Measurements from ENCODE around the gene FNDC10. TPM values are rescaled to one million over a fixed set of nuclear protein-coding genes. Genes with fewer than 3 reads are reported as not detected.

The FNDC10 gene
- total and polyA plus RNA-seq, 9 of the 15 experiments (the other 6 are each of a cell fraction or from before 2014, with no cell fraction given): 0.08 to 6.3 (median 1.6) TPM

DNA sequence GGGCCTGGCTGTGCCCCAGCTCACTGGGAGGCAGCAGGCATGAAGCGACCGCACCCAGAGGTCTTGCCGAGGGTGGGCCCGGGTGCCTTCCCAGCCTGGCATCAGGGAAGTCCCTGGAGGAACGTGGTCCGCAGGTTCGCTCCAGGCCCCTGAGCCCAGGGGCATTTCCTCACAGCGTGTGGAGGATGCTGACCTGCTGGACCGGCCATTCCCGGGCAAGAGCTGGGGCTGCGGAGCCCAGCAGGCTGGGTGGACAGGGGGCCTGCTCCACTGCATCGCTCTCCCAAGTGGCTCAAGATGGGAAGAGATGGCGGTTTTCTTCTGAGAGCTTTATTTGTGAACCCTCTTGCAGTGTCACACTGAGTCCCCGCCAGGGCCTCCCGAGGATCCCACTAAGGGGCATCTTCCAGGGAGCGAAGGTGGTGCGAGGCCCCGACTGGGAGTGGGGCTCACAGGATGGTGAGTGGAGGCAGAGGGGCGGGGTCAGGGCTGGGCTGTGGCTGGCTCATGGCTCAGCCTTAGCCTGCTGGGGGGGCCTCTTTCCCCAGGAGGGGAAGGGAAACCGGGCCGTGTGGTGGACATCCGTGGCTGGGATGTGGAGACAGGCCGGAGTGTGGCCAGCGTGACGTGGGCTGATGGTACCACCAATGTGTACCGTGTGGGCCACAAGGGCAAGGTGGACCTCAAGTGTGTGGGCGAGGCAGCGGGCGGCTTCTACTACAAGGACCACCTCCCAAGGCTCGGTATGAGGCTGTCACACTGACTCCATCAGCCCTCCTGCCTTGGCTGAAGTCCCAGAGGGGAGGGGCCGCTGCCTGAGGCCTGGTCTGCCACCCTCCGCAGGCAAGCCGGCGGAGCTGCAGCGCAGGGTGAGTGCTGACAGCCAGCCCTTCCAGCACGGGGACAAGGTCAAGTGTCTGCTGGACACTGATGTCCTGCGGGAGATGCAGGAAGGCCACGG, 24.8 kb upstream of the FNDC10 start (continued):
- TF ChIP-seq, protein P1, sequence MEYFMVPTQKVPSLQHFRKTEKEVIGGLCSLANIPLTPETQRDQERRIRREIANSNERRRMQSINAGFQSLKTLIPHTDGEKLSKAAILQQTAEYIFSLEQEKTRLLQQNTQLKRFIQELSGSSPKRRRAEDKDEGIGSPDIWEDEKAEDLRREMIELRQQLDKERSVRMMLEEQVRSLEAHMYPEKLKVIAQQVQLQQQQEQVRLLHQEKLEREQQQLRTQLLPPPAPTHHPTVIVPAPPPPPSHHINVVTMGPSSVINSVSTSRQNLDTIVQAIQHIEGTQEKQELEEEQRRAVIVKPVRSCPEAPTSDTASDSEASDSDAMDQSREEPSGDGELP (CRISPR knock-in tag; IDR thresholded peaks at IDR 0.05; ENCODE audit: borderline replicate concordance): peak; percentile 10; the same call in 1 of the 2 replicates
- TF ChIP-seq CSDE1 (IDR thresholded peaks at IDR 0.05) (no peak), ZNF217 (CRISPR knock-in tag; IDR thresholded peaks at IDR 0.05) (no peak), ZC3H4 (CRISPR knock-in tag; IDR thresholded peaks at IDR 0.05; ENCODE audit: borderline replicate concordance) (no peak), NFIC (IDR thresholded peaks at IDR 0.05) (peak; percentile 75), MAZ (CRISPR knock-in tag; conservative IDR thresholded peaks at IDR 0.05 in 1 of 2, IDR thresholded peaks at IDR 0.05 in 1 of 2) (no peak), SMARCE1 (IDR thresholded peaks at IDR 0.05) (no peak), ZNF717 (CRISPR knock-in tag; IDR thresholded peaks at IDR 0.05) (no peak), PYGO2 (tag; IDR thresholded peaks at IDR 0.05) (no peak), SIRT6 (IDR thresholded peaks at IDR 0.05; ENCODE audit: low read depth, low read length) (no peak), RBM14 (IDR thresholded peaks at IDR 0.05; ENCODE audit: borderline replicate concordance, insufficient read depth, low read depth, low read length) (no peak), CHCHD3 (CRISPR knock-in tag; IDR thresholded peaks at IDR 0.05) (no peak), SMAD4 (CRISPR knock-in tag; conservative IDR thresholded peaks at IDR 0.05) (no peak)
- TF ChIP-seq, protein P2, sequence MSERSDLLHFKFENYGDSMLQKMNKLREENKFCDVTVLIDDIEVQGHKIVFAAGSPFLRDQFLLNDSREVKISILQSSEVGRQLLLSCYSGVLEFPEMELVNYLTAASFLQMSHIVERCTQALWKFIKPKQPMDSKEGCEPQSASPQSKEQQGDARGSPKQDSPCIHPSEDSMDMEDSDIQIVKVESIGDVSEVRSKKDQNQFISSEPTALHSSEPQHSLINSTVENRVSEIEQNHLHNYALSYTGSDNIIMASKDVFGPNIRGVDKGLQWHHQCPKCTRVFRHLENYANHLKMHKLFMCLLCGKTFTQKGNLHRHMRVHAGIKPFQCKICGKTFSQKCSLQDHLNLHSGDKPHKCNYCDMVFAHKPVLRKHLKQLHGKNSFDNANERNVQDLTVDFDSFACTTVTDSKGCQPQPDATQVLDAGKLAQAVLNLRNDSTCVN (CRISPR knock-in tag; IDR thresholded peaks at IDR 0.05): no peak
- TF ChIP-seq, protein P3, sequence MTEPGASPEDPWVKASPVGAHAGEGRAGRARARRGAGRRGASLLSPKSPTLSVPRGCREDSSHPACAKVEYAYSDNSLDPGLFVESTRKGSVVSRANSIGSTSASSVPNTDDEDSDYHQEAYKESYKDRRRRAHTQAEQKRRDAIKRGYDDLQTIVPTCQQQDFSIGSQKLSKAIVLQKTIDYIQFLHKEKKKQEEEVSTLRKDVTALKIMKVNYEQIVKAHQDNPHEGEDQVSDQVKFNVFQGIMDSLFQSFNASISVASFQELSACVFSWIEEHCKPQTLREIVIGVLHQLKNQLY (CRISPR knock-in tag; conservative IDR thresholded peaks at IDR 0.05): no peak
- TF ChIP-seq, protein P4, sequence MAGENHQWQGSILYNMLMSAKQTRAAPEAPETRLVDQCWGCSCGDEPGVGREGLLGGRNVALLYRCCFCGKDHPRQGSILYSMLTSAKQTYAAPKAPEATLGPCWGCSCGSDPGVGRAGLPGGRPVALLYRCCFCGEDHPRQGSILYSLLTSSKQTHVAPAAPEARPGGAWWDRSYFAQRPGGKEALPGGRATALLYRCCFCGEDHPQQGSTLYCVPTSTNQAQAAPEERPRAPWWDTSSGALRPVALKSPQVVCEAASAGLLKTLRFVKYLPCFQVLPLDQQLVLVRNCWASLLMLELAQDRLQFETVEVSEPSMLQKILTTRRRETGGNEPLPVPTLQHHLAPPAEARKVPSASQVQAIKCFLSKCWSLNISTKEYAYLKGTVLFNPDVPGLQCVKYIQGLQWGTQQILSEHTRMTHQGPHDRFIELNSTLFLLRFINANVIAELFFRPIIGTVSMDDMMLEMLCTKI (IDR thresholded peaks at IDR 0.05; ENCODE audit: partially characterized antibody): no peak
- TF ChIP-seq, protein P5, sequence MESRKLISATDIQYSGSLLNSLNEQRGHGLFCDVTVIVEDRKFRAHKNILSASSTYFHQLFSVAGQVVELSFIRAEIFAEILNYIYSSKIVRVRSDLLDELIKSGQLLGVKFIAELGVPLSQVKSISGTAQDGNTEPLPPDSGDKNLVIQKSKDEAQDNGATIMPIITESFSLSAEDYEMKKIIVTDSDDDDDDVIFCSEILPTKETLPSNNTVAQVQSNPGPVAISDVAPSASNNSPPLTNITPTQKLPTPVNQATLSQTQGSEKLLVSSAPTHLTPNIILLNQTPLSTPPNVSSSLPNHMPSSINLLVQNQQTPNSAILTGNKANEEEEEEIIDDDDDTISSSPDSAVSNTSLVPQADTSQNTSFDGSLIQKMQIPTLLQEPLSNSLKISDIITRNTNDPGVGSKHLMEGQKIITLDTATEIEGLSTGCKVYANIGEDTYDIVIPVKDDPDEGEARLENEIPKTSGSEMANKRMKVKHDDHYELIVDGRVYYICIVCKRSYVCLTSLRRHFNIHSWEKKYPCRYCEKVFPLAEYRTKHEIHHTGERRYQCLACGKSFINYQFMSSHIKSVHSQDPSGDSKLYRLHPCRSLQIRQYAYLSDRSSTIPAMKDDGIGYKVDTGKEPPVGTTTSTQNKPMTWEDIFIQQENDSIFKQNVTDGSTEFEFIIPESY (CRISPR knock-in tag; IDR thresholded peaks at IDR 0.05): peak; percentile 81

Measured in K562 (cell line).